C4-2B (cell line): ENCODE data around the gene DIAPH2.

Experiments used
- CTCF ChIP-seq: fragments of 450-650 bp; conservative IDR thresholded peaks from 2 replicates; pipeline ENCODE4 v1.5.1; 2017; ENCODE audit warnings: mild to moderate bottlenecking
- ZFX ChIP-seq: fragments of 450-650 bp; IDR thresholded peaks from 2 replicates; pipeline ENCODE4 v1.6.1; 2017

DNA sequence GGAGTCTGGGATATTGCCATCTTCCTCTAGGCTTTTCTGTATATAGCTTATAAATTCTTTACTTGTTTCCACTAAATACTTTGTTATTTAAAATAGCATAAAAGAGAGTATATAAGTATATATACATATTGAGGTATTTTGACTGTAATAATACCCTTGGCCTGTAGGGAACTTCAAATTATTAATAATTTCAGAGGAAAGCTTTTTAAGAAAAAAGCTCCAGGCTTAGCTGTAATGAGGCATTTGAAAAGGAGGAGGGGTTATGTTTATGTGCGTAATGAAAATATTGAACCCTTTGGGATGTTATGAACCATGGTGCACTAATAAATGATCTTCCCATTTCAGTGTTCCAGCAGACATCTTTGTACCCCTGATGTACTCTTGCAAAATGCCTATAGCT is 777.1 kb downstream of the DIAPH2 start:
- no peak; the same call in 1 of the 2 replicates for TF ChIP-seq CTCF
- TF ChIP-seq ZFX, result no peak
